ENCODE results near the gene EHMT2.
A peak's percentile ranks its signal among the peaks of the same experiment; 100 is the strongest.
"Not testable (repeated sequence)": the region's sequence is repeated elsewhere in the genome, so short reads cannot be mapped to it uniquely, and the experiment has no call there.

EHMT2 gene

DNA sequence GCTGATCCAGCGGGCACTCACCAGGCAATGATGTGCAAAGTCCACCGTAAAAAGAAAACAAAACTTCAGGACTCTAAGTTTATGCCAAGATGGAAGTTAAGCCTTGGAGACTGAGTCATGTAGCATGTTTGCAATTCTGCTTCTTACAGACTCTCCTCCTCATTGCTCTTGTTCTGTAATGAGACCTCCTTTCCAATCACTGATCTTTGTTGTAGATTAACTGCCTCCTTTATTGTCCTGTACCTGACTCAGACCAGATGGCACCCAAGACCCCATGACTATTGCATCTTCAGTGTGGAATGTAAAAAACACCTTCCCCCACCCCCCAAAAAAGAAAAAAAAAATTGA lies 46.0 kb downstream of the EHMT2 start:
- in situ Hi-C loops (cut with HindIII; ENCODE audit: low sequenced_read_pairs): no loop called here
- no peak for DNase-seq (ENCODE audit: low read depth, low spot score)
- H3K4me3 ChIP-seq (ENCODE audit: low read depth, low read length): no peak overlapping the region
- TF ChIP-seq, protein P1, sequence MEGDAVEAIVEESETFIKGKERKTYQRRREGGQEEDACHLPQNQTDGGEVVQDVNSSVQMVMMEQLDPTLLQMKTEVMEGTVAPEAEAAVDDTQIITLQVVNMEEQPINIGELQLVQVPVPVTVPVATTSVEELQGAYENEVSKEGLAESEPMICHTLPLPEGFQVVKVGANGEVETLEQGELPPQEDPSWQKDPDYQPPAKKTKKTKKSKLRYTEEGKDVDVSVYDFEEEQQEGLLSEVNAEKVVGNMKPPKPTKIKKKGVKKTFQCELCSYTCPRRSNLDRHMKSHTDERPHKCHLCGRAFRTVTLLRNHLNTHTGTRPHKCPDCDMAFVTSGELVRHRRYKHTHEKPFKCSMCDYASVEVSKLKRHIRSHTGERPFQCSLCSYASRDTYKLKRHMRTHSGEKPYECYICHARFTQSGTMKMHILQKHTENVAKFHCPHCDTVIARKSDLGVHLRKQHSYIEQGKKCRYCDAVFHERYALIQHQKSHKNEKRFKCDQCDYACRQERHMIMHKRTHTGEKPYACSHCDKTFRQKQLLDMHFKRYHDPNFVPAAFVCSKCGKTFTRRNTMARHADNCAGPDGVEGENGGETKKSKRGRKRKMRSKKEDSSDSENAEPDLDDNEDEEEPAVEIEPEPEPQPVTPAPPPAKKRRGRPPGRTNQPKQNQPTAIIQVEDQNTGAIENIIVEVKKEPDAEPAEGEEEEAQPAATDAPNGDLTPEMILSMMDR (IDR thresholded peaks at IDR 0.05; ENCODE audit: low read depth, low read length): no peak

DNA sequence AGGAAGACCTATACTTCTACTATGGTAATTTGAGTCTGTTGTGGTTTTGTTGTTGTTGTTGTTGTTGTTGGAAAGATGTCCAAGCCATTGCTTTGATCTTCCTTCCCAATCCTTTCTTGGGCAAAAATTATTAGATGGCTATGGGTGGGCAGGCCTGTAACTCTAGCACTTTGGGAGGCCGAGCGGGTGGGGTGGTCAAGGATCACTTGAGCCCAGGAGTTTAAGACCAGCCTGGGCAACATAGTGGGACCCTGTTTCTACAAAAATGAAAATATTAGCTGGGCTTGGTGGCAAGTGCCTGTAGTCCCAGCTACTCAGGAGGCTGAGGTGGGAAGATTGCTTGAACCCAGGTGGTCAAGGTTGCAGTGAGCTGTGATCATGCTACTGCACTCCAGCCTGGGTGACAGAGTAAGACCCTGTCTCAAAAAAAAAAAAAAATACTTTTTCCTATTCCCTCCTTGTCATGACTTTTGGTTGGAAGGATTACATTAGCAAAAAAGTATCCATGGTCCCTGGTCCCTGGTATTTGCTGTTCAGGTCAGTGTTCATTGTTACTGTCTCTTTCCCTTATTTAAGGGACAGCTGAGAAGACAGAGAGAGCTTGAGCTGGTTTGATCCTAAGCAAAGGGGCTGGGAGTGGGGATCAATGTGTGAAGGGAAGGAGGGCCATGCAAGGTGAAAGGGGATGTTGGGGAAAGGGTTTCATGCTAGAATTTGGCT lies 46.6 kb downstream of the EHMT2 start:
- no peak for DNase-seq (ENCODE audit: low read depth, low spot score)
- in situ Hi-C loops (cut with HindIII; ENCODE audit: low sequenced_read_pairs): no loop called here
- H3K4me3 ChIP-seq (ENCODE audit: low read depth, low read length): no peak overlapping the region
- TF ChIP-seq, protein P1 (IDR thresholded peaks at IDR 0.05; ENCODE audit: low read depth, low read length): no peak

DNA sequence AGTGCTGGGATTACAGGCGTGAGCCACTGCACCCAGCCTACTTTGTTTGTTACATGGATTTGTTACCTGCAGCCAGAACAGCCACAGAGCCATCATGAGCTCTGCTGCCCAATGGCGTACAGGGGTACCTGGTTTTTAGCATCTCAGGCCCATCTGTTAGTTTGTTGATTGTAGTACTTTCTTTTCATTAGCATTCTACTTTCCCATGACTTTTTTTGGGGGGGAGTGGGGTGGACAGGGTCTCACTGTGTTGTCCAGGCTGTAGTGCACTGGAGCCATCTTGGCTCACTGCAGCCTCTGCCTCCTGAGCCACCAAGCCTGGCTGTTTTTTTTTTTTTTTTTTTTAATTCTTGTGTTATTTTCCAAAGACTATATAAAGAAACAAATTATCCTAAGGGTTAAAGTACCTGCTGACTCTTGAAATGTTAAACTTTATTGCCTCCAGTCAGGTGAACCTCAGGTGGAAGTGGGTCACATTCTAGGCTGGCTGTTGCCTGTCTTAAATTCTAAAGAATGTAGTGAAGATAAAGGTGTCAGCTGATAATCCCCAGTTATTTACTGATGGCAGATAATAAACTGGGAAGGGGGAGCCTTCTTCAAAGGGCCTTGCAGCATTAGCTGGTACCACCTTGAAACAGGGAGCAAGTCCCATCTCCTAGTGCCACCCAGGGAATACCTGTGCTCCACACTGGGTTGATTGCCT lies 50.1 kb downstream of the EHMT2 start:
- H3K4me3 ChIP-seq (ENCODE audit: low read depth, low read length): no peak overlapping the region
- TF ChIP-seq, protein P1 (IDR thresholded peaks at IDR 0.05; ENCODE audit: low read depth, low read length): no peak
- no peak for DNase-seq (ENCODE audit: low read depth, low spot score)
- in situ Hi-C loops (cut with HindIII; ENCODE audit: low sequenced_read_pairs): no loop called here

DNA sequence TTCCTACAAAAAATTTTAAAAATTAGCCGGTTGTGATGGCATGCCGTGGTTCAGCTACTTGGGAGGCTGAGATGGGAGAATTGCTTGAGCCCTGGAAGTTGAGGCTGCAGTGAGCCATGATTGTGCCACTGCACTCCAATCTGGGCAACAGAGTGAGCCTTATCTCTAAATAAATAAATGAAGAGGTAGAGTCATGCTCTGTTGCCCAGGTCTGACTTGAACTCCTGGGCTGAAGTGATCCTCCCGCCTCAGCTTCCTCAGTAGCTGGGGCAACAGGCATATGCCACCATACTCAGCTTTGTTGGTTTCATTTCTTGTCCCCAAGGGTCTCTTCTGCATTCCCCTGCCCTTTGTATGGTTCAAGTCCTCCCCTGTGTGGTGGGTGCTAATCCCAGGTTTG lies 53.0 kb downstream of the EHMT2 start:
- TF ChIP-seq, protein P1 (IDR thresholded peaks at IDR 0.05; ENCODE audit: low read depth, low read length): no peak
- in situ Hi-C loops (cut with HindIII; ENCODE audit: low sequenced_read_pairs): no loop called here
- DNase-seq (ENCODE audit: low read depth, low spot score): no peak
- no peak overlapping the region for H3K4me3 ChIP-seq (ENCODE audit: low read depth, low read length)

DNA sequence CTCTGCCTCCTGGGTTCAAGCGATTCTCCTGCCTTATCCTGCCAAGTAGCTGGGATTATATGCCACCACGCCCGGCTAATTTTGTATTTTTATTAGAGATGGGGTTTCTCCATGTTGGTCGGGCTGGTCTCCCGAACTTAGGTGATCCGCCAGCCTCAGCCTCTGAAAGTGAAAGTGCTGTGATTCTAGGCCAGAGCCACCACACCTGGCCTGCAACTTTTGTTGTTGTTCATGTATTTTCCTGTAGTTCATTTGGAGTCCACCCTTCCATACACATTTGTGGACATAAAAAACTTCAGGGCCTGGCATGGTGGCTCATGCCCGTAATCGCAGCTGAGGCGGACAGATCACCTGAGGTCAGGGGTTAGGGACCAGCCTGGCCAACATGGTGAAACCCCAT lies 55.4 kb downstream of the EHMT2 start:
- TF ChIP-seq, protein P1 (IDR thresholded peaks at IDR 0.05; ENCODE audit: low read depth, low read length): no peak
- in situ Hi-C loops (cut with HindIII; ENCODE audit: low sequenced_read_pairs): no loop called here
- DNase-seq (ENCODE audit: low read depth, low spot score): no peak
- H3K4me3 ChIP-seq (ENCODE audit: low read depth, low read length): no peak overlapping the region

DNA sequence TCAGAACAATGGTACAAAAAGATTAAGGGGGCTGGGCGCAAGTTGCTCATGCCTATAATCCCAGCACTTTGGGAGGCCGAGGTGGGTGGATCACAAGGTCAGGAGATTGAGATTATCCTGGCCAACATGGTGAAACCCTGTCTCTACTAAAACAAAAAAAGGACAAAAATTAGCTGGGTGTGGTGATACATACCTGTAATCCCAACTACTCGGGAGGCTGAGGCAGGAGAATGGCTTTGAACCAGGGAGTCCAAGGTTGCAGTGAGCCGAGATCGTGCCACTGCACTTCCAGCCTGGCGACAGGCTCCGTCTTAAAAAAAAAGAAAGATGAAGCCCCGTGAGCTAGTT lies 57.7 kb downstream of the EHMT2 start:
- H3K4me3 ChIP-seq (ENCODE audit: low read depth, low read length); DNase-seq (ENCODE audit: low read depth, low spot score); in situ Hi-C loops (cut with HindIII; ENCODE audit: low sequenced_read_pairs): not testable (repeated sequence)

DNA sequence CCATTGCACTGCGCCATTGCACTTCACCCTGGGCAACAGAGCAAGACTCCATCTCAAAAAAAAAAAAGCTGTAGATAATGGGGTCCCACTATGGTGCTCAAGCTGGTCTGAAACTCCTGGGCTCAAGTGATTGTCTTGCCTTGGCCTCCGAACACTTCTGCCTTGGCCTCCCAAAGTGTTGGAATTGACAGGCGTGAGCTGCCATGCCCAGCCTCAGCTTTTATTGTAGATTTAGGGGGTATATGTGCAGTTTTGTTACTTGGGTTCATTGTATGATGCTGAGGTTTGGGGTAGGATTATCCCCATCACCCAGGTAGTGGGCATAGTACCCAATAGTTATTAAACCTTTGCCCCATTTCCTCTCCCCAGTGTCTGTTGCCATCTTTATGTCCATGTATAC lies 58.5 kb downstream of the EHMT2 start:
- in situ Hi-C loops (cut with HindIII; ENCODE audit: low sequenced_read_pairs): no loop called here
- no peak overlapping the region for H3K4me3 ChIP-seq (ENCODE audit: low read depth, low read length)
- no peak for DNase-seq (ENCODE audit: low read depth, low spot score)
- TF ChIP-seq, protein P1 (IDR thresholded peaks at IDR 0.05; ENCODE audit: low read depth, low read length): no peak

DNA sequence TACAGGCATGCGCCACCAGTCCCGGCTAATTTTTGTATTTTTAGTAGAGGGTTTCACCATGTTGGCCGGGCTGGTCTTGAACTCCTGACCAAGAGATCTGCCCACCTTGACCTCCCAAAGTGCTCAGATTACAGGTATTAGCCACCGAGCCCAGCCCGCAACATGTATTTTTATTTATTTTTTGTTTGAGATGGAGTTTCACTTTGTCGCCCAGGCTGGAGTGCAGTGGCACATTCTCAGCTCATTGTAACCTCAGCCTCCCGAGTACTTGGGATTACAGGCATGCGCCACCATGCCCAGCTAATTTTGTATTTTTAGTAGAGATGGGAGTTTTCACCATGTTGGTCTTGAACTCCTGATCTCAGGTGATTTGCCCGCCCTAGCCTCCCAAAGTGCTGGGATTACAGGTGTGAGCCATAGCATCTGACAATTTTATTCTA lies 59.4 kb downstream of the EHMT2 start:
- peak overlapping the region; percentile 79 for H3K4me3 ChIP-seq (ENCODE audit: low read depth, low read length)
- in situ Hi-C loops (cut with HindIII; ENCODE audit: low sequenced_read_pairs): not testable (repeated sequence)

More for the DNA sequence above, 59.4 kb downstream of the EHMT2 start:
- not testable (repeated sequence) for DNase-seq (ENCODE audit: low read depth, low spot score)
